Measurements from ENCODE around the gene PADI6.

DNA sequence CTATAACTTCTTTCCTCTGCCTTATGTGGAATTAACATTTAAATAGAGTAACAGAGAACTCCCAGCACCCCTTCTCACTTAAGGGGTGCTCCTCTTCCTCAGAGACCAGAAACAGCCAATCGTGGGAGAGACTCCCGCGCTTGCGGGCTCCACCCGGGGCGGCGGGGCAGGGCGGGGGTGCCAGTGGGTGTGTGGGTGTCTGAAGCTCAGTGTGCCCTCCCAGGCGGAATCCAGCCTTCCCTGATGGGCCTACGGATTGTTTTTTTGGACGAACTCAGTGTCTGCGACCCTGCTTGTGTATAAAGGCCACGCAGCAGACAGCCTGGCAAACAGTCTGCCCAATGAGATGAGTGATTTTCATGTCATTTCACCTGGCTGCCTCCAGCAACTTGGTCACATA, 61.3 kb downstream of the PADI6 start:
- TF ChIP-seq ELF1 (IDR thresholded peaks at IDR 0.05; ENCODE audit: borderline replicate concordance, low read depth) (no peak), POLR2A (IDR thresholded peaks at IDR 0.05; ENCODE audit: borderline replicate concordance, extremely low read depth, insufficient read depth, insufficient read length) (no peak), JUND (IDR thresholded peaks at IDR 0.05) (no peak), YY1 (IDR thresholded peaks at IDR 0.05; ENCODE audit: extremely low read depth, insufficient replicate concordance, low read depth, low read length) (no peak), FOSL1 (IDR thresholded peaks at IDR 0.05; ENCODE audit: low read depth) (no peak), ZFX (IDR thresholded peaks at IDR 0.05) (no peak), CEBPB (IDR thresholded peaks at IDR 0.05; ENCODE audit: low read depth) (no peak)
- TF ChIP-seq, protein P1, sequence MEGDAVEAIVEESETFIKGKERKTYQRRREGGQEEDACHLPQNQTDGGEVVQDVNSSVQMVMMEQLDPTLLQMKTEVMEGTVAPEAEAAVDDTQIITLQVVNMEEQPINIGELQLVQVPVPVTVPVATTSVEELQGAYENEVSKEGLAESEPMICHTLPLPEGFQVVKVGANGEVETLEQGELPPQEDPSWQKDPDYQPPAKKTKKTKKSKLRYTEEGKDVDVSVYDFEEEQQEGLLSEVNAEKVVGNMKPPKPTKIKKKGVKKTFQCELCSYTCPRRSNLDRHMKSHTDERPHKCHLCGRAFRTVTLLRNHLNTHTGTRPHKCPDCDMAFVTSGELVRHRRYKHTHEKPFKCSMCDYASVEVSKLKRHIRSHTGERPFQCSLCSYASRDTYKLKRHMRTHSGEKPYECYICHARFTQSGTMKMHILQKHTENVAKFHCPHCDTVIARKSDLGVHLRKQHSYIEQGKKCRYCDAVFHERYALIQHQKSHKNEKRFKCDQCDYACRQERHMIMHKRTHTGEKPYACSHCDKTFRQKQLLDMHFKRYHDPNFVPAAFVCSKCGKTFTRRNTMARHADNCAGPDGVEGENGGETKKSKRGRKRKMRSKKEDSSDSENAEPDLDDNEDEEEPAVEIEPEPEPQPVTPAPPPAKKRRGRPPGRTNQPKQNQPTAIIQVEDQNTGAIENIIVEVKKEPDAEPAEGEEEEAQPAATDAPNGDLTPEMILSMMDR (IDR thresholded peaks at IDR 0.05 in 2 of 3, conservative IDR thresholded peaks at IDR 0.05 in 1 of 3; ENCODE audit: borderline replicate concordance in 1 of 3, insufficient read depth in 1 of 3, low read depth in 2 of 3, low read length in 2 of 3), result no peak
- TF ChIP-seq, protein P2, sequence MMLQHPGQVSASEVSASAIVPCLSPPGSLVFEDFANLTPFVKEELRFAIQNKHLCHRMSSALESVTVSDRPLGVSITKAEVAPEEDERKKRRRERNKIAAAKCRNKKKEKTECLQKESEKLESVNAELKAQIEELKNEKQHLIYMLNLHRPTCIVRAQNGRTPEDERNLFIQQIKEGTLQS (IDR thresholded peaks at IDR 0.05), result no peak
- TF ChIP-seq, protein P3, sequence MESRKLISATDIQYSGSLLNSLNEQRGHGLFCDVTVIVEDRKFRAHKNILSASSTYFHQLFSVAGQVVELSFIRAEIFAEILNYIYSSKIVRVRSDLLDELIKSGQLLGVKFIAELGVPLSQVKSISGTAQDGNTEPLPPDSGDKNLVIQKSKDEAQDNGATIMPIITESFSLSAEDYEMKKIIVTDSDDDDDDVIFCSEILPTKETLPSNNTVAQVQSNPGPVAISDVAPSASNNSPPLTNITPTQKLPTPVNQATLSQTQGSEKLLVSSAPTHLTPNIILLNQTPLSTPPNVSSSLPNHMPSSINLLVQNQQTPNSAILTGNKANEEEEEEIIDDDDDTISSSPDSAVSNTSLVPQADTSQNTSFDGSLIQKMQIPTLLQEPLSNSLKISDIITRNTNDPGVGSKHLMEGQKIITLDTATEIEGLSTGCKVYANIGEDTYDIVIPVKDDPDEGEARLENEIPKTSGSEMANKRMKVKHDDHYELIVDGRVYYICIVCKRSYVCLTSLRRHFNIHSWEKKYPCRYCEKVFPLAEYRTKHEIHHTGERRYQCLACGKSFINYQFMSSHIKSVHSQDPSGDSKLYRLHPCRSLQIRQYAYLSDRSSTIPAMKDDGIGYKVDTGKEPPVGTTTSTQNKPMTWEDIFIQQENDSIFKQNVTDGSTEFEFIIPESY (IDR thresholded peaks at IDR 0.05; ENCODE audit: extremely low read depth, insufficient replicate concordance, low read length), result no peak
- TF ChIP-seq, protein P4, sequence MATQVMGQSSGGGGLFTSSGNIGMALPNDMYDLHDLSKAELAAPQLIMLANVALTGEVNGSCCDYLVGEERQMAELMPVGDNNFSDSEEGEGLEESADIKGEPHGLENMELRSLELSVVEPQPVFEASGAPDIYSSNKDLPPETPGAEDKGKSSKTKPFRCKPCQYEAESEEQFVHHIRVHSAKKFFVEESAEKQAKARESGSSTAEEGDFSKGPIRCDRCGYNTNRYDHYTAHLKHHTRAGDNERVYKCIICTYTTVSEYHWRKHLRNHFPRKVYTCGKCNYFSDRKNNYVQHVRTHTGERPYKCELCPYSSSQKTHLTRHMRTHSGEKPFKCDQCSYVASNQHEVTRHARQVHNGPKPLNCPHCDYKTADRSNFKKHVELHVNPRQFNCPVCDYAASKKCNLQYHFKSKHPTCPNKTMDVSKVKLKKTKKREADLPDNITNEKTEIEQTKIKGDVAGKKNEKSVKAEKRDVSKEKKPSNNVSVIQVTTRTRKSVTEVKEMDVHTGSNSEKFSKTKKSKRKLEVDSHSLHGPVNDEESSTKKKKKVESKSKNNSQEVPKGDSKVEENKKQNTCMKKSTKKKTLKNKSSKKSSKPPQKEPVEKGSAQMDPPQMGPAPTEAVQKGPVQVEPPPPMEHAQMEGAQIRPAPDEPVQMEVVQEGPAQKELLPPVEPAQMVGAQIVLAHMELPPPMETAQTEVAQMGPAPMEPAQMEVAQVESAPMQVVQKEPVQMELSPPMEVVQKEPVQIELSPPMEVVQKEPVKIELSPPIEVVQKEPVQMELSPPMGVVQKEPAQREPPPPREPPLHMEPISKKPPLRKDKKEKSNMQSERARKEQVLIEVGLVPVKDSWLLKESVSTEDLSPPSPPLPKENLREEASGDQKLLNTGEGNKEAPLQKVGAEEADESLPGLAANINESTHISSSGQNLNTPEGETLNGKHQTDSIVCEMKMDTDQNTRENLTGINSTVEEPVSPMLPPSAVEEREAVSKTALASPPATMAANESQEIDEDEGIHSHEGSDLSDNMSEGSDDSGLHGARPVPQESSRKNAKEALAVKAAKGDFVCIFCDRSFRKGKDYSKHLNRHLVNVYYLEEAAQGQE (IDR thresholded peaks at IDR 0.05; ENCODE audit: low read depth), result no peak

Measured in HCT116 (cell line).